GM12891 (cell line): Measurements from ENCODE around the gene RER1.

Experiments used
- PAX5 ChIP-seq: IDR thresholded peaks from 2 replicates; pipeline ENCODE4 v1.6.1; 2011; ENCODE audit warnings: low read length, moderate library complexity, mild to moderate bottlenecking; ENCODE audit not compliant: insufficient read depth, severe bottlenecking
- POLR2A ChIP-seq: IDR thresholded peaks from 2 replicates; pipeline ENCODE4 v1.6.1; 2011; ENCODE audit warnings: low read depth, low read length, control low read depth
- POLR2AphosphoS5 ChIP-seq: IDR thresholded peaks from 2 replicates; pipeline ENCODE4 v1.6.1; 2011; ENCODE audit warnings: low read depth, low read length, control low read depth

DNA sequence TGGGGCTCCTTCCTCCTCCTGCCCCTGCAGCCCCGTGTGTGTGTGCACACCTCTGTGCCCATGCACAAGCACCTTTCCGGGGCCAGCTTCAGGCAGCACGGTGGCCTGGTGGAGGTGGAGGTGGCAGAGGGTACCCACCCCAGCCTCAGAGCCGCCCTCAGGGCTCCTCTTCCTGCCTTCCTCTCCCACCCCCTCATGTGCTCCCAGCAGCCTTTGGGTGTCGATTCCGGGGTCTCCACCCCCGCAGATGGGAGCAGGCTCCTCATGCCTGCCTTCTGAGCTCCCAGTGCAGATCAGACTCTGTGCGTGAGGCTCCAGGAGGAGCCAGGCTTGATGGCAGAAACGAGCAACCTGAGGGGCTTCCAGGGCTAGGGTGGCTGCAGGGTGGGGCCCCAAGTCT is 55.2 kb downstream of the RER1 start:
- TF ChIP-seq POLR2A (no peak), POLR2AphosphoS5 (no peak), PAX5 (no peak)
